Measurements from ENCODE around the gene APOO.

DNA sequence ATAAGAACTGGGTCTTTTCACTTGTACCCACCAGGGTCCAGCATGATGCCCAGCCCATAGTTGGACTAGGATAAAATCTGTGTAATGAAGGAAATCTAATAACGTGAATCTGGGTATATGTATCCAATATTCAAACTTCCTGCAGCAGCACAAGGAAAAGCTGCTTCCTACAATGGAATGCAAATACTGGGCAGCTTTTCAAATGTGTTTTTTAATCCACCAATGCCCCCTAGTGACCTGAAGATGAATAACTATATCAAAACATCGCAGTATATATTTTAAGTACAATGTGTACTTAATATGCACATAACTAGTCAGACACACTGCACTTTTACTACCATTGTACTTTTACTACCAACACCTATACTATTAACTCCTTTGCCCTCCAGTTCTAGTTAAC is 5.3 kb downstream of the APOO start:
- no peak for TF ChIP-seq POLR2A (IDR thresholded peaks at IDR 0.05)
- TF ChIP-seq, protein P1, sequence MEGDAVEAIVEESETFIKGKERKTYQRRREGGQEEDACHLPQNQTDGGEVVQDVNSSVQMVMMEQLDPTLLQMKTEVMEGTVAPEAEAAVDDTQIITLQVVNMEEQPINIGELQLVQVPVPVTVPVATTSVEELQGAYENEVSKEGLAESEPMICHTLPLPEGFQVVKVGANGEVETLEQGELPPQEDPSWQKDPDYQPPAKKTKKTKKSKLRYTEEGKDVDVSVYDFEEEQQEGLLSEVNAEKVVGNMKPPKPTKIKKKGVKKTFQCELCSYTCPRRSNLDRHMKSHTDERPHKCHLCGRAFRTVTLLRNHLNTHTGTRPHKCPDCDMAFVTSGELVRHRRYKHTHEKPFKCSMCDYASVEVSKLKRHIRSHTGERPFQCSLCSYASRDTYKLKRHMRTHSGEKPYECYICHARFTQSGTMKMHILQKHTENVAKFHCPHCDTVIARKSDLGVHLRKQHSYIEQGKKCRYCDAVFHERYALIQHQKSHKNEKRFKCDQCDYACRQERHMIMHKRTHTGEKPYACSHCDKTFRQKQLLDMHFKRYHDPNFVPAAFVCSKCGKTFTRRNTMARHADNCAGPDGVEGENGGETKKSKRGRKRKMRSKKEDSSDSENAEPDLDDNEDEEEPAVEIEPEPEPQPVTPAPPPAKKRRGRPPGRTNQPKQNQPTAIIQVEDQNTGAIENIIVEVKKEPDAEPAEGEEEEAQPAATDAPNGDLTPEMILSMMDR (IDR thresholded peaks at IDR 0.05) = peak; percentile 26 to 58 (median 45)
- no peak for TF ChIP-seq POLR2AphosphoS5 (IDR thresholded peaks at IDR 0.05; ENCODE audit: insufficient read depth in 1 of 2, low read depth in 1 of 2)

Data from vagina (tissue), 2 donors.